Frontal cortex (tissue), 4 donors: Measurements from ENCODE around the gene SURF2. TPM values are rescaled to one million over a fixed set of nuclear protein-coding genes. Genes with fewer than 3 reads are reported as not detected.
"Not testable (repeated sequence)": the region's sequence is repeated elsewhere in the genome, so short reads cannot be mapped to it uniquely, and the experiment has no call there.

Experiments used
- DNase-seq, 2 donors: peaks; one replicate each; pipeline ENCODE4 v3.0.0; 2012; ENCODE audit warnings: low spot score in 2 of 2
- FAIRE-seq: peaks from 2 replicates; lab custom pipeline; 2012; peaks lifted over from hg19 to GRCh38; lab: Jason Lieb, UNC
- small RNA-seq: library from RNA; depleted of rRNA; stranded (forward); fragments of <200 nt; gene quantifications from one replicate; pipeline ENCODE3, GENCODE V24; 2014
- total RNA-seq: library from RNA; depleted of rRNA; stranded (reverse); fragments of >200 nt; gene quantifications from one replicate; pipeline ENCODE4 v1.2.3, GENCODE V29; 2014
- donor health status: control.
- donor health status: control.
- donor health status: control.

SURF2 gene
- total RNA-seq, 1 donor from 2014 or later: 17.1 TPM

DNA sequence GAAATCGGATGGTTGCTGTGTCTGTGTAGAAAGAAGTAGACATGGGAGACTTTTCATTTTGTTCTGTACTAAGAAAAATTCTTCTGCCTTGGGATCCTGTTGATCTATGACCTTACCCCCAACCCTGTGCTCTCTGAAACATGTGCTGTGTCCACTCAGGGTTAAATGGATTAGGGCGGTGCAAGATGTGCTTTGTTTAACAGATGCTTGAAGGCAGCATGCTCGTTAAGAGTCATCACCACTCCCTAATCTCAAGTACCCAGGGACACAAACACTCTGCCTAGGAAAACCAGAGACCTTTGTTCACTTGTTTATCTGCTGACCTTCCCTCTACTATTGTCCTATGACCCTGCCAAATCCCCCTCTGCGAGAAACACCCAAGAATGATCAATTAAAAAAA lies 35.1 kb downstream of the SURF2 start:
- DNase-seq, FAIRE-seq: not testable (repeated sequence)

DNA sequence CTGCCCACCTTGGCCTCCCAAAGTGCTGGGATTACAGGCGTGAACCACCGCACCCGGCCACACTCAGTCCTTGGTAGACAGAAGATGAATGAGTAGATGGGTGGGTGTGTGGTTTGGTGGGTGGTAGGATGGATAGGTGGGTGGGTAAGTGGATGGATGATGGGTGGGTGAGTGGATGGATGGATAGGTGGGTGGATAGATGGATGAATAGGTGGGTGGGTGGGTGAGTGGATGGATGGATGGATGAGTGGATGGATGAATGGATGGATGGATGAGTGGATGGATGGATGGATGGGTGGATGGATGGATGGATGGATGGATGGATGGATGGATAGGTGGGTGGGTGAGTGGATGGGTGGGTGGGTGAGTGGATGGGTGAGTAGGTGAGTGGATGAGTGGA lies 36.0 kb downstream of the SURF2 start:
- FAIRE-seq, DNase-seq: not testable (repeated sequence)

- no peak for DNase-seq
- FAIRE-seq: no peak
These were observed 37.0 kb downstream of the SURF2 start for GRCh38 chr9:133393399-133393798.

DNA sequence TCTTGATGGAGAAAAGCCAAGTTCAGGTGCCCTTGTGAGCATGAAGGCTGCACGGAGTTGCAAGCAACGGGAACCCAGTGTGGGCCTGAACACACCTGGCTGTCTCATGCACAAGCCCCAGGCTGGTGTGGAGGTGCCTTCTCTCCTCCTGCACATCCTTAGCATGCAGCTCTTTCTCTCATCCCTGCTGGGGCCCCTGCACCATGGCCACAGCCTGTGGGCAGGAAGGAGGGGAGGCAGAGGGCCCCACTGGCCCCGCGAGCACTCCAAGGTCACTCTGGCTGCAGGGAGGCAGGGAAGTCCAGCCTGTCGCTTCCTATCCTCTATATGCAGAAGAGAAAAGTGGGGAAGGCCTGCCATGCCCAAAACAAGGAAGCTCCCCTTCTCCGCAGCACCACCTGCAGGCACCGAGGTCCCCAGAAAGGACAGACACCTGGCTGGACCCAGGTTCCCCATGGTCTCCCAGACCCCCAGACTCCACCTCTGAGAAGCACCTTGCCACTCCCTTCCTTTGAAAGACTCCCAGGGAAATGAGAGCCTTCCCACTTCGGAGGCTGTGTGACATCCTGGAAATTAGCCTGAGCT lies 38.4 kb downstream of the SURF2 start:
- DNase-seq: no peak

DNA sequence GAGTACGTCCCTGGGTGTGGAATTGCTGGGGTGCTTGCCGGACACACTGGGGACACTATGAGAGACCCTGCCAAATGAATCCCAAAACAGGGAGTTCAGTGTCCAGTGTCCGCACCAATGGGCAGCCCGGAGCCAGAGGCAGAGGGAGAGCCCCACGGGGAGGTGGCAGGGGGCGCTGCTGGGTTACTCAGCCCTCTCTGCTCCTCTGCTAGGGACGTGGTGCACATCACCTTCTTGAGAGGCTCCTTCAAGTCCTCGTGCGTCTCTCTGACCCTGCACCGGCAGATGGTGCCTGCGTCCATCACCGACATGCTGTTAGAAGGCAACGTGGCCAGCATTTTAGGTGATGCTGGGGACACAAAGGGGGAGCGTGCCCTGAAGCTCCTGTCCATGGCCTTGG lies 40.6 kb downstream of the SURF2 start:
- DNase-seq: no peak
- FAIRE-seq: no peak

More for the DNA sequence above, 38.4 kb downstream of the SURF2 start:
- FAIRE-seq: no peak

DNA sequence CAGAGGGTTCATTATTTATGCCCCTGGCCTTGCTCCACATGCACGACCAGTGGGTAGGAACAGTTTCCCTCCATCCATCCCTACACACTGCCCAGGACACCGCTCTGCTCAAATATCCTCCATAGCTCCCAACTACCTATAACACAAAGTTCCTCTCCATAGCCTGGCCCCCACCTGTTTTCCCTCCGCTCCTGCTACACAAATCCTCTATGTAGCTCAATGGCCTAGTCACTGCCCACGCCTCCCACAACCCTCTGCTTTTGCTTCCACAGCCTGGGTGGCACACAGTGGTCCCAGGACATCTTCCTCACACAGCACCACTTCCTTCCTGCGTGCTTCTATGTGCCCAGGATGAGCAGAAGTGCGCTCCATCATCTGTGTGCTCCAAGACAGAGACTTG lies 41.0 kb downstream of the SURF2 start:
- DNase-seq: no peak
- no peak for FAIRE-seq

DNA sequence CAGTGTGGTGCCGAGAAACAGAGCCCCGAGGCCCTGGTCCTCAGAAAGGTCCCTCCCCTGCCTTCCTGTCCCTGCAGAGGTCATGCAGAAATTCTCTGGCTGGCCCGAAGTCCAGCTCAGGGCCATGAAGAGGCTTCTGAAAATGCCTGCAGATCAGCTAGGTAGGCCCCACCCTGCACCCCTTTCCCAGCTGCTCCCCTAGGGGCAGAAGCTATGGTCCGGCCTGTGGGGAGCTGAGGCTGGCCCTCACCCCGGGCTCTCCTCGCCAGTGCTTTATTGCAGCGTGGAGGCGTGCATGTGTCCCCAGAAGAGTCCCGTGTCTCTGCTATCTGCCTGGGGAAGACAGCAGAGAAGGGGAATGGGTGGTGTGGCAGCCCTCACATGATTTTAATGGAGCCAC lies 41.5 kb downstream of the SURF2 start:
- DNase-seq: no peak
- FAIRE-seq: no peak

- DNase-seq (no peak), FAIRE-seq (no peak)
These were observed 43.9 kb downstream of the SURF2 start for GRCh38 chr9:133400292-133400691.

DNA sequence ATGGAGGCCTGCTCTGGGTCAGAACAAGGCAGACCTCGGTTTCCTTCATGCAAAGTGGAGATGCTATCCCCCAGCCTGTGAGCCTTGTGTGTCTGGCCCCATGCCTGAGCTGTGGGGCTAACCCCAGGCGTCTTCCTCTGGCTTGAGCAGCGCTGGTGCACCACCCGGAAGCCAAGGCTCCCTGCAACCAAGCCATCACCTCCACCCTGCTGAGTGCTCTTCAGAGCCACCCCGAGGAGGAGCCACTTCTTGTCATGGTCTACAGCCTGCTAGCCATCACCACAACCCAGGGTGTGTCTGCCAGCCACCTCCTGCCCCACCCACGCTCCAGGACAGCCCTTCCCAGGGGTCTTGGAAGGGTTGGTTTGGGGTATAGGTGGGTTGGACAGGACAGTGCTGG lies 45.2 kb downstream of the SURF2 start:
- no peak for FAIRE-seq
- DNase-seq: no peak

- no peak for FAIRE-seq
- DNase-seq: no peak
These were observed 46.3 kb downstream of the SURF2 start for GRCh38 chr9:133402689-133403088.

DNA sequence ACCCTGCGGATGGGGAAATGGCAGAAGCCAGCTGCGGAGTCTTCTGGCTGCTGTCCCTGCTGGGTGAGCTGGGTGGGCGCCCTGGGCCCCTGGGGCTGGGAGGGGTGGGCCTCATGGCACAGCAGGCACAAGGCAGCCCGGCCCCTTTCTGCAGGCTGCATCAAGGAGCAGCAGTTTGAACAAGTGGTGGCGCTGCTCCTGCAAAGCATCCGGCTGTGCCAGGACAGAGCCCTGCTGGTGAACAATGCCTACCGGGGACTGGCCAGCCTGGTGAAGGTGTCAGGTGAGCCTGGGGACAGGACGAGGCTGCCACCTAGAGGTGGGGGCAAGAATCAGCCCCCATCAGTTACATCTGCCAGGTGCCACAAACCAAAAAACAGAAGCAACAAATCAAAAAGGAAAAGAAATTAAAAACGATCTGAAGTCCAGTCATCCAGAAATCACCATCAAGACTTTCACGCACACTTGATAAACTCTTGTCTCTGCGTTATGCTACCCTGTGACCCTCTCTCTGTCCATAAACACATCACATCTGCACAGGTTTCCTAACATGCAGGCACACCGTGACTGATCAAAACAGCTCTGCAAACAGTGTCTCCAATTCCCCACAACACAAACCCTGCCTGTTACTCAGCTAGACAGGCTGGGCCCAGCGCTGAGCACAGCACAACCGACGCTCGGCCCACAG lies 47.6 kb downstream of the SURF2 start:
- DNase-seq (no peak), FAIRE-seq (no peak)

DNA sequence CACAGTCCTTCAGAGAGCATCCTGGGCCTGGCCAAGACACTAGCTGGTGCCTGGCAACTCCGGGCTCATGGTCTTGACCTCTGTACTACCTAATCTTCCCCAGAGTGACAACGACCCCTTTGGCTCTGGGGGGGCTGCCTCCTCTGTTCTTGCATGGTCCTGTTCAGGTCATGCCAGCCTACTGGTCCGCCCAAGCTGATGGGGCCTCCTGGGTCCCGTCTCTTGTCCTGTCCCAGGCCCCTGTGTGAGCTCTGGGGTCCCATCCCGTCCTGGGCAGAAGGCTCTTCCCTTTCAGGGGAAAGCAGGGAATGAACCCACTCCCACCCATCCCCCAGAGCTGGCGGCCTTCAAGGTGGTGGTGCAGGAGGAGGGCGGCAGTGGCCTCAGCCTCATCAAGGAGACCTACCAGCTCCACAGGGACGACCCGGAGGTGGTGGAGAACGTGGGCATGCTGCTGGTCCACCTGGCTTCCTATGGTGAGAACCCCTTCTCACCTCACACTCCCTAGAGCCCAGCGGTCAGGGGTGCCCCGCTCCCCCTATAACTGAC lies 48.2 kb downstream of the SURF2 start:
- FAIRE-seq: no peak
- DNase-seq: no peak

GRCh38 chr9:133405508-133406438 lies 49.4 kb downstream of the SURF2 start:
- FAIRE-seq (no peak), DNase-seq (no peak)

- no peak for FAIRE-seq
These were observed 50.3 kb downstream of the SURF2 start for GRCh38 chr9:133406480-133407307.

DNA sequence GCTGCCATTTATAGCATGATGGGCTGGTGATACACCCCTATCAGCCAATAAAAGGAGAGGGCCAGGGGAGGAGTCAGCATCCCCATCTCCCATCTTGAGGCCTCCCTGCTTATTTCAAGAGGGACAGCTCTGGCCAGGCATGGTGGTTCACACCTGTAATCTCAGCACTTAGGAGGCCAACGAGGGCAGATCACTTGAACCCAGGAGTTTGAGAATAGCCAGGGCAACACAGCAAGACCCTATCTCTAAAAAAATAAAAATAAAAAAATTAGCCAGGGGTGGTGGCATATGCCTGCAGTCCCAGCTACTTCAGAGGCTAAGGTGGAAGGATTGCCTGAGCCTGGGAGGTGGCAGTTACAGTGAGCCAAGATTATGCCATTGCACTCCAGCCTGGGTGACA lies 51.7 kb downstream of the SURF2 start:
- FAIRE-seq: no peak
- DNase-seq: no peak

More at GRCh38 chr9:133406480-133407307, 50.3 kb downstream of the SURF2 start:
- peak; percentile 63 to 86 for DNase-seq

Small RNA genes lying within 50 kb of the gene (small RNA-seq; reads per million reads assigned to genes)
- gene RF00019: not detected
- gene SNORD24: not detected
- not detected for gene SNORD36A
- gene SNORD36B: not detected
- gene SNORD36C: not detected

Other genes with a start within 250 kb of the SURF2 start
- 79.9 TPM for gene RALGDS, start 235.3 kb upstream of the SURF2 start, total RNA-seq
- gene GBGT1, start 192.6 kb upstream of the SURF2 start, total RNA-seq: 2.0 TPM
- not detected for gene OBP2B, start 147.3 kb upstream of the SURF2 start, total RNA-seq
- gene ABO, start 81.3 kb upstream of the SURF2 start, total RNA-seq: not detected
- 18.8 TPM for gene SURF6, start 20.4 kb upstream of the SURF2 start, total RNA-seq
- 15.1 TPM for gene MED22, start 8.4 kb upstream of the SURF2 start, total RNA-seq
- gene RPL7A, start 8.3 kb upstream of the SURF2 start, total RNA-seq: 1,196 TPM
- 13.9 TPM for gene SURF1, start 63 bp upstream of the SURF2 start, total RNA-seq
- gene SURF4, start 19.5 kb downstream of the SURF2 start, total RNA-seq: 91.3 TPM
- gene STKLD1, start 19.8 kb downstream of the SURF2 start, total RNA-seq: 1.2 TPM
- gene REXO4, start 61.5 kb downstream of the SURF2 start, total RNA-seq: 13.5 TPM
- 2.0 TPM for gene ADAMTS13, start 65.8 kb downstream of the SURF2 start, total RNA-seq
- 22.8 TPM for gene CACFD1, start 103.4 kb downstream of the SURF2 start, total RNA-seq
- gene SLC2A6, start 122.5 kb downstream of the SURF2 start, total RNA-seq: 12.6 TPM
- not detected for gene MYMK, start 168.4 kb downstream of the SURF2 start, total RNA-seq
- 2.4 TPM for gene ADAMTSL2, start 178.2 kb downstream of the SURF2 start, total RNA-seq